HG03175 (cell line): Measurements from ENCODE around the gene ORM2.
"Not testable (repeated sequence)": the region's sequence is repeated elsewhere in the genome, so short reads cannot be mapped to it uniquely, and the experiment has no call there.

Experiments
- ATAC-seq: cut with Tn5 transposase; IDR thresholded peaks from one replicate; pipeline ENCODE4 v1.9.1; 2021; ENCODE audit warnings: mild to moderate bottlenecking, moderate library complexity; ENCODE audit not compliant: unreplicated experiment

The ORM2 gene

GRCh38 chr9:114328937-114329624 is 588 bp upstream of the ORM2 start:
- not testable (repeated sequence) for ATAC-seq

GRCh38 chr9:114330636-114331035 is 967 bp downstream of the ORM2 start:
- ATAC-seq, result no peak

GRCh38 chr9:114331229-114332195 is 1.8 kb downstream of the ORM2 start:
- not testable (repeated sequence) for ATAC-seq

- ATAC-seq, result not testable (repeated sequence)
Observed at GRCh38 chr9:114332474-114333040, 2.9 kb downstream of the ORM2 start.

- not testable (repeated sequence) for ATAC-seq
Observed at GRCh38 chr9:114333718-114334117, 4.0 kb downstream of the ORM2 start.

- no peak for ATAC-seq
Observed at GRCh38 chr9:114334490-114334889, 4.8 kb downstream of the ORM2 start.

GRCh38 chr9:114335745-114336144 is 6.1 kb downstream of the ORM2 start:
- no peak for ATAC-seq

GRCh38 chr9:114336157-114336556 is 6.5 kb downstream of the ORM2 start:
- ATAC-seq, result no peak

- no peak for ATAC-seq
Observed at GRCh38 chr9:114336699-114337395, 7.2 kb downstream of the ORM2 start.

GRCh38 chr9:114338187-114338586 is 8.5 kb downstream of the ORM2 start:
- ATAC-seq, result no peak

- peak; percentile 70 for ATAC-seq
Observed at GRCh38 chr9:114339130-114339908, 9.7 kb downstream of the ORM2 start.

- no peak for ATAC-seq
Observed at GRCh38 chr9:114341152-114341830, 11.6 kb downstream of the ORM2 start.

- ATAC-seq, result no peak
Observed at GRCh38 chr9:114341991-114342390, 12.3 kb downstream of the ORM2 start.

- ATAC-seq, result no peak
Observed at GRCh38 chr9:114342755-114343440, 13.2 kb downstream of the ORM2 start.

GRCh38 chr9:114343471-114344187 is 14.0 kb downstream of the ORM2 start:
- ATAC-seq, result no peak

- no peak for ATAC-seq
Observed at GRCh38 chr9:114344188-114344566, 14.5 kb downstream of the ORM2 start.

GRCh38 chr9:114344692-114345091 is 15.0 kb downstream of the ORM2 start:
- no peak for ATAC-seq

GRCh38 chr9:114345493-114346065 is 15.9 kb downstream of the ORM2 start:
- ATAC-seq, result no peak
